HepG2 (cell line): ENCODE data around the gene KMT2B. TPM values are rescaled to one million over a fixed set of nuclear protein-coding genes. Genes with fewer than 3 reads are reported as not detected.
A peak's percentile ranks its signal among the peaks of the same experiment; 100 is the strongest.

Source experiments
- ATF3 ChIP-seq: sonication (generic); formaldehyde crosslinking; IDR thresholded peaks from 2 replicates; pipeline ENCODE4 v1.4.0; 2020; ENCODE audit warnings: missing genetic modification reagents
- DR1 ChIP-seq: sonication (generic); formaldehyde crosslinking; IDR thresholded peaks from 2 replicates; pipeline ENCODE4 v1.8.0; 2021; ENCODE audit warnings: mild to moderate bottlenecking, missing genetic modification reagents, inconsistent platforms
- GATAD2A ChIP-seq: IDR thresholded peaks from 2 replicates; pipeline ENCODE4 v1.6.1; 2016
- HDAC1 ChIP-seq: sonication (generic); formaldehyde crosslinking; IDR thresholded peaks from 2 replicates; pipeline ENCODE4 v1.5.1; 2020; ENCODE audit warnings: mild to moderate bottlenecking, missing genetic modification reagents
- HNF4G ChIP-seq, 2 experiments: sonication (generic) in 1 of 2; formaldehyde crosslinking in 1 of 2; IDR thresholded peaks; 2 replicates each; pipeline versions ENCODE4 v1.4.0 to v1.6.1; 2011 to 2020; ENCODE audit warnings: borderline replicate concordance in 2 of 2, low read depth in 2 of 2, mild to moderate bottlenecking in 2 of 2, low read length in 1 of 2, missing genetic modification reagents in 1 of 2, moderate library complexity in 1 of 2
- KAT8 ChIP-seq: IDR thresholded peaks from 2 replicates; pipeline ENCODE4 v1.6.1; 2016; ENCODE audit warnings: missing genetic modification reagents, missing compliant biosample characterization
- KDM1A ChIP-seq: IDR thresholded peaks from 2 replicates; pipeline ENCODE4 v1.6.1; 2016; ENCODE audit warnings: missing compliant biosample characterization
- MXD4 ChIP-seq: IDR thresholded peaks from 2 replicates; pipeline ENCODE4 v1.6.1; 2016; ENCODE audit warnings: mild to moderate bottlenecking, missing biosample characterization, missing genetic modification reagents
- REPIN1 ChIP-seq: sonication (generic); formaldehyde crosslinking; IDR thresholded peaks from 2 replicates; pipeline ENCODE4 v1.8.0; 2022; ENCODE audit warnings: missing genetic modification reagents, low read depth, mild to moderate bottlenecking, borderline replicate concordance
- RFX5 ChIP-seq: IDR thresholded peaks from 2 replicates; pipeline ENCODE4 v1.6.1; 2011; ENCODE audit warnings: low read depth, low read length, improper control_type of control experiment
- SP1 ChIP-seq, 2 experiments: fragments of 450-650 bp in 1 of 2; sonication (generic) in 1 of 2; formaldehyde crosslinking in 1 of 2; IDR thresholded peaks; 2 replicates each; pipeline versions ENCODE4 v1.4.0 to v1.6.1; 2016 to 2020; ENCODE audit warnings: missing genetic modification reagents in 1 of 2
- TRIM24 ChIP-seq: sonication (generic); formaldehyde crosslinking; IDR thresholded peaks from 2 replicates; pipeline ENCODE4 v1.8.0; 2022; ENCODE audit warnings: mild to moderate bottlenecking, missing genetic modification reagents
- XRCC5 ChIP-seq: fragments of 200-400 bp; formaldehyde crosslinking; optimal IDR thresholded peaks from 2 replicates; pipeline ENCODE3; 2017; ENCODE audit warnings: mild to moderate bottlenecking, low read length
- ZNF160 ChIP-seq: sonication (generic); formaldehyde crosslinking; IDR thresholded peaks from 2 replicates; pipeline ENCODE4 v1.8.0; 2022; ENCODE audit warnings: mild to moderate bottlenecking, inconsistent platforms, missing genetic modification reagents
- ZNF180 ChIP-seq: sonication (generic); formaldehyde crosslinking; IDR thresholded peaks from 2 replicates; pipeline ENCODE4 v1.4.0; 2020; ENCODE audit warnings: low read depth, missing genetic modification reagents, borderline replicate concordance
- ZNF580 ChIP-seq: IDR thresholded peaks from 2 replicates; pipeline ENCODE4 v1.6.1; 2016; ENCODE audit warnings: low read depth, borderline replicate concordance
- ZNF670 ChIP-seq: sonication (generic); formaldehyde crosslinking; IDR thresholded peaks from 2 replicates; pipeline ENCODE4 v1.8.0; 2022; ENCODE audit warnings: mild to moderate bottlenecking, missing genetic modification reagents, borderline replicate concordance
- polyA plus RNA-seq, 8 experiments: library from polyadenylated mRNA; depleted of rRNA in 3 of 8; stranded (reverse) in 7 of 8; unstranded in 1 of 8; fragments of >200 nt; fragmentation: Illumina TruSeq in 4 of 8; extraction: Trizol in 4 of 8; gene quantifications; 2 replicates each; pipeline versions ENCODE4 v1.2.1 to v1.2.3, GENCODE V29; 2011 to 2016; ENCODE audit warnings: low read depth in 4 of 8, missing spikeins in 1 of 8, mixed read lengths in 1 of 8; ENCODE audit not compliant: insufficient read depth in 1 of 8
- total RNA-seq, 5 experiments: library from RNA; depleted of rRNA; stranded (reverse); fragments of >200 nt; fragmentation: Illumina TruSeq; extraction: Trizol; gene quantifications; 2 replicates each; pipeline ENCODE4 v1.2.3, GENCODE V29; 2016; ENCODE audit warnings: low read depth in 1 of 5
- TF ChIP-seq, protein P1 (sequence below): sonication (generic); formaldehyde crosslinking; IDR thresholded peaks from 2 replicates; pipeline ENCODE4 v1.4.0; 2020; ENCODE audit warnings: missing genetic modification reagents
- TF ChIP-seq, protein P2 (sequence below): sonication (generic); formaldehyde crosslinking; IDR thresholded peaks from 2 replicates; pipeline ENCODE4 v1.4.0; 2020; ENCODE audit warnings: mild to moderate bottlenecking, missing genetic modification reagents
- TF ChIP-seq, protein P3 (sequence below): sonication (generic); formaldehyde crosslinking; IDR thresholded peaks from 2 replicates; pipeline ENCODE4 v1.4.0; 2020; ENCODE audit warnings: mild to moderate bottlenecking, low read depth, missing genetic modification reagents

KMT2B gene
- total and polyA plus RNA-seq, 2 of the 13 experiments (the other 11 are each of a cell fraction or from before 2014, with no cell fraction given): 6.2 to 16.9 TPM

GRCh38 chr19:35757749-35758608 is 40.2 kb downstream of the KMT2B start, which contains the start of gene PROSER3 (continued):
- TF ChIP-seq SP1 (IDR thresholded peaks at IDR 0.05): no peak
- TF ChIP-seq SP1 (CRISPR knock-in tag; IDR thresholded peaks at IDR 0.05): peak; percentile 72
- TF ChIP-seq, protein P1, sequence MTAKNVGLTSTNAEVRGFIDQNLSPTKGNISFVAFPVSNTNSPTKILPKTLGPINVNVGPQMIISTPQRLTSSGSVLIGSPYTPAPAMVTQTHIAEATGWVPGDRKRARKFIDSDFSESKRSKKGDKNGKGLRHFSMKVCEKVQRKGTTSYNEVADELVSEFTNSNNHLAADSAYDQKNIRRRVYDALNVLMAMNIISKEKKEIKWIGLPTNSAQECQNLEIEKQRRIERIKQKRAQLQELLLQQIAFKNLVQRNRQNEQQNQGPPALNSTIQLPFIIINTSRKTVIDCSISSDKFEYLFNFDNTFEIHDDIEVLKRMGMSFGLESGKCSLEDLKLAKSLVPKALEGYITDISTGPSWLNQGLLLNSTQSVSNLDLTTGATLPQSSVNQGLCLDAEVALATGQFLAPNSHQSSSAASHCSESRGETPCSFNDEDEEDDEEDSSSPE (CRISPR knock-in tag): peak; percentile 93
- TF ChIP-seq ZNF670 (CRISPR knock-in tag): no peak
- TF ChIP-seq ZNF180 (CRISPR knock-in tag): 0 out of 2 replicates have a peak, but pooled peaks have one; percentile 40
- TF ChIP-seq XRCC5: peak; percentile 25
- TF ChIP-seq ZNF580: peak; percentile 58; the same call in 1 of the 2 replicates
- 0 out of 2 replicates have a peak, but pooled peaks have one; percentile 33 for TF ChIP-seq DR1
- TF ChIP-seq HNF4G (IDR thresholded peaks at IDR 0.05; ENCODE audit: borderline replicate concordance, low read depth, low read length): no peak
- TF ChIP-seq HNF4G (CRISPR knock-in tag; IDR thresholded peaks at IDR 0.05; ENCODE audit: borderline replicate concordance, low read depth): no peak
- no peak for TF ChIP-seq TRIM24 (CRISPR knock-in tag)
- peak; percentile 80 for TF ChIP-seq HDAC1 (CRISPR knock-in tag)
- peak; percentile 51; the same call in 1 of the 2 replicates for TF ChIP-seq ZNF160 (CRISPR knock-in tag)
- TF ChIP-seq, protein P2, sequence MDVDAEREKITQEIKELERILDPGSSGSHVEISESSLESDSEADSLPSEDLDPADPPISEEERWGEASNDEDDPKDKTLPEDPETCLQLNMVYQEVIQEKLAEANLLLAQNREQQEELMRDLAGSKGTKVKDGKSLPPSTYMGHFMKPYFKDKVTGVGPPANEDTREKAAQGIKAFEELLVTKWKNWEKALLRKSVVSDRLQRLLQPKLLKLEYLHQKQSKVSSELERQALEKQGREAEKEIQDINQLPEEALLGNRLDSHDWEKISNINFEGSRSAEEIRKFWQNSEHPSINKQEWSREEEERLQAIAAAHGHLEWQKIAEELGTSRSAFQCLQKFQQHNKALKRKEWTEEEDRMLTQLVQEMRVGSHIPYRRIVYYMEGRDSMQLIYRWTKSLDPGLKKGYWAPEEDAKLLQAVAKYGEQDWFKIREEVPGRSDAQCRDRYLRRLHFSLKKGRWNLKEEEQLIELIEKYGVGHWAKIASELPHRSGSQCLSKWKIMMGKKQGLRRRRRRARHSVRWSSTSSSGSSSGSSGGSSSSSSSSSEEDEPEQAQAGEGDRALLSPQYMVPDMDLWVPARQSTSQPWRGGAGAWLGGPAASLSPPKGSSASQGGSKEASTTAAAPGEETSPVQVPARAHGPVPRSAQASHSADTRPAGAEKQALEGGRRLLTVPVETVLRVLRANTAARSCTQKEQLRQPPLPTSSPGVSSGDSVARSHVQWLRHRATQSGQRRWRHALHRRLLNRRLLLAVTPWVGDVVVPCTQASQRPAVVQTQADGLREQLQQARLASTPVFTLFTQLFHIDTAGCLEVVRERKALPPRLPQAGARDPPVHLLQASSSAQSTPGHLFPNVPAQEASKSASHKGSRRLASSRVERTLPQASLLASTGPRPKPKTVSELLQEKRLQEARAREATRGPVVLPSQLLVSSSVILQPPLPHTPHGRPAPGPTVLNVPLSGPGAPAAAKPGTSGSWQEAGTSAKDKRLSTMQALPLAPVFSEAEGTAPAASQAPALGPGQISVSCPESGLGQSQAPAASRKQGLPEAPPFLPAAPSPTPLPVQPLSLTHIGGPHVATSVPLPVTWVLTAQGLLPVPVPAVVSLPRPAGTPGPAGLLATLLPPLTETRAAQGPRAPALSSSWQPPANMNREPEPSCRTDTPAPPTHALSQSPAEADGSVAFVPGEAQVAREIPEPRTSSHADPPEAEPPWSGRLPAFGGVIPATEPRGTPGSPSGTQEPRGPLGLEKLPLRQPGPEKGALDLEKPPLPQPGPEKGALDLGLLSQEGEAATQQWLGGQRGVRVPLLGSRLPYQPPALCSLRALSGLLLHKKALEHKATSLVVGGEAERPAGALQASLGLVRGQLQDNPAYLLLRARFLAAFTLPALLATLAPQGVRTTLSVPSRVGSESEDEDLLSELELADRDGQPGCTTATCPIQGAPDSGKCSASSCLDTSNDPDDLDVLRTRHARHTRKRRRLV (CRISPR knock-in tag): no peak
- 0 out of 2 replicates have a peak, but pooled peaks have one; percentile 7 for TF ChIP-seq ATF3
- TF ChIP-seq, protein P3, sequence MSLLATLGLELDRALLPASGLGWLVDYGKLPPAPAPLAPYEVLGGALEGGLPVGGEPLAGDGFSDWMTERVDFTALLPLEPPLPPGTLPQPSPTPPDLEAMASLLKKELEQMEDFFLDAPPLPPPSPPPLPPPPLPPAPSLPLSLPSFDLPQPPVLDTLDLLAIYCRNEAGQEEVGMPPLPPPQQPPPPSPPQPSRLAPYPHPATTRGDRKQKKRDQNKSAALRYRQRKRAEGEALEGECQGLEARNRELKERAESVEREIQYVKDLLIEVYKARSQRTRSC: 0 out of 2 replicates have a peak, but pooled peaks have one; percentile 58
- peak; percentile 55 for TF ChIP-seq KAT8
- TF ChIP-seq RFX5: peak; percentile 24; the same call in 1 of the 2 replicates
- TF ChIP-seq MXD4 (CRISPR knock-in tag): peak; percentile 66; the same call in 1 of the 2 replicates
- TF ChIP-seq KDM1A (CRISPR knock-in tag): no peak
- peak; percentile 83; the same call in 1 of the 2 replicates for TF ChIP-seq REPIN1 (CRISPR knock-in tag)
- 0 out of 2 replicates have a peak, but pooled peaks have one; percentile 10 for TF ChIP-seq GATAD2A (CRISPR knock-in tag)
